Measurements from ENCODE around the gene FKBP1A.

The FKBP1A gene

GRCh38 chr20:1392693-1393506, at the start of gene FKBP1A:
FKBP1A (minus strand) TSS chr20:1393054; CDS start chr20:1392998, 56 bp downstream.
- peak; percentile 90 for DNase-seq

DNA sequence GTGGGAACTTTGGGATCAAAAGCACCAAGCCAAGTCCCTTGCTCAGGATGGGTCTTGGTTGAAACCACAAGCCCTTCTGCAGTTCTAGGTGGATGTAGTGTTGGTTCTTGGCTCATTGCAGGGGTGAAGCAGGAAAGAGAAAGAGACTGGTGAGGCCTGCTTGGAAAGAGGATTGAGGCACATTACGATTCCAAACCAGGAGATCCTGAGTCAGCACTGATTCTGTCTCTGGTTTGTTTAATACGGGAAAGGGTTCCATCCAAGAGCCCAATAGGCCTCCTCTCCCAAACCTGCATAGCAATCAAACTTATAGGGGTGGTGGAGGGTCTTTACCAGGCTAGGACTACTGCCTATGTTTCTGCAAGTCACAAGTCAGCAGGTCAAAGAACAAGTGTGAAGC, 49.5 kb upstream of the FKBP1A start:
- no peak for DNase-seq

DNA sequence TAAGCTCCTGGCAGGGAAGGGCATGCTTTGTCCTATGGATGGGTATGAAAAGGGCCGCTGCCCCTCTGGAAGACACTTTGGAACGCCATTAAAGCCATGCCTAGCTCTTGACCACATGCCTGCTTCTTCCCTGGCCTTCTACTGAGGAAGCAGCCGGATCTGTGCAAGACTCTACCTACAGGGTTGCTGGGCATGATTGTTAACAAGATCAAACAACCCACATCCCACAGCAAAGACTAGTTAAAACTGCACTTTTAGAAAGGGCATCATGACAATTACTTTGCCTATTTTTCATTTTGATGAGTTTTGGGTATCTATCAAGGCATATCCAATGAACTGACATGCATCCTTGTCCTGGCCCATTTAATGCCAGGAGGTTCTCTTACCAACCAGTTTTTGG, 48.3 kb upstream of the FKBP1A start:
- no peak for DNase-seq

- DNase-seq: no peak
These were observed 47.2 kb upstream of the FKBP1A start for GRCh38 chr20:1440024-1440423.

DNA sequence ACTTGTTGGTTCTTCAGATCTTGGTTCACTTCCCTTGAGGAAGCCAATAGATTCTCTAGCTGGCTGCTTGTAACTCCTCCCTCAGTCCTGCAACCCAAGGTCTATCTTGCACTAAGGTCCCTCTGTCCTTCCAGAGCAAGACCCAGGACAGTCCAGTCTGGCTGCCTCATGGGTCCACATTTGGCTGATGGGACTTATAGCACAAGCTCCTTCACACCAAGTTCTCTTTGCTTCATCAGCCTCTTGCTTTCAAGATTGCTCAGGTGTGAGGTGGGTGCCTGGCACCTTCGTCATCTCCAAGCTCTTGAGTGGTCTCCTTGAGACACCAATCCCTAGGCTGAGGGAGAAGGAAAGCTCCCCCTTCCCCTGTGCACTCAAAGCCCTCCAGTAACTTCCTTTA, 45.5 kb upstream of the FKBP1A start:
- DNase-seq: no peak

DNA sequence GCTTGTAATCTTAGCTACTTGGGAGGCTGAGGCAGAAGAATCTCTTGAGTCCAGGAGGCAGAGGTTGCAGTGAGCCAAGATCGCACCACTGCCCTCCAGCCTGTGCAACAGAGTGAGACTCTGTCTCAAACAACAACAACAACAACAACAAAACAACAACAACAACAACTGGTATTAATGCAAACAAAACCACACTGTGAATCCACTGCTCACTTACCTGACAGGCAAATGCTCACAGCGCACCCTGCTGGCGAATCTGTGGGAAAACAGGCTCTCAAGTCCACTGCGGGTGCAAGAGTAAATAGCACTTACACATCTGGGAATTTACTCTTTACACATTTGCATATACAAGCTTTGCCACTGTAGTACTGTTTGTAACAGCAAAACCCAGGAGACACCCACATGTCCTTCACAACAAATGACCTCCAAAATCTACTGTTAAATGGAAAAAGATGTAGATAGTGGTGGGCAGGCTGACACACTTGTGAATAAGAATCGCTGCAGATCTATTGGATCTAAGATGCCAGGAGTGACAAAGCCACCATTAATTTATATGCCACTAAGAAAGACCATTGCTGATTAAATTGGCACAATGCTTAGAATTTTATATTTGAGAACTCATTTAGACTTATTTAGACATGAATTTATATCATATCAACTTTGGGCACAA, 44.5 kb upstream of the FKBP1A start:
- DNase-seq: peak; percentile 82

- DNase-seq: no peak
These were observed 43.4 kb upstream of the FKBP1A start for GRCh38 chr20:1436263-1436662.

DNA sequence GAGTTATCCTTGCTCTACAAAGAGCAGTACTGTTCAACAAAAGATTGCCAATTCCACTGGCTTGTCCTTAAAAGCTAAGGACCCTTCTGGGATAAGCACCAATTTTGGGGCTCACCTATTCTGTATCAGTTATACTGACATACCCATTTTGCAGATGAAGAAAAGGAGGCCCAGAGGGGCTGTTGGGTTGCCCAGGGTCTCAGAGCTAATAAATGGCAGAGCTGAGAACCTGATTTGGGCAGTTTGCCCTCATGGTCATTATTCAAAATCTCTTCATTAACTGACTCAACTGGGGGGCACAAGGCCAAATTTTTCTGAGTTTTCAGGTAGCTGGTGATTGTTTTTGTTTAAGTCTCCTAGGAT, 42.5 kb upstream of the FKBP1A start:
- no peak for DNase-seq

DNA sequence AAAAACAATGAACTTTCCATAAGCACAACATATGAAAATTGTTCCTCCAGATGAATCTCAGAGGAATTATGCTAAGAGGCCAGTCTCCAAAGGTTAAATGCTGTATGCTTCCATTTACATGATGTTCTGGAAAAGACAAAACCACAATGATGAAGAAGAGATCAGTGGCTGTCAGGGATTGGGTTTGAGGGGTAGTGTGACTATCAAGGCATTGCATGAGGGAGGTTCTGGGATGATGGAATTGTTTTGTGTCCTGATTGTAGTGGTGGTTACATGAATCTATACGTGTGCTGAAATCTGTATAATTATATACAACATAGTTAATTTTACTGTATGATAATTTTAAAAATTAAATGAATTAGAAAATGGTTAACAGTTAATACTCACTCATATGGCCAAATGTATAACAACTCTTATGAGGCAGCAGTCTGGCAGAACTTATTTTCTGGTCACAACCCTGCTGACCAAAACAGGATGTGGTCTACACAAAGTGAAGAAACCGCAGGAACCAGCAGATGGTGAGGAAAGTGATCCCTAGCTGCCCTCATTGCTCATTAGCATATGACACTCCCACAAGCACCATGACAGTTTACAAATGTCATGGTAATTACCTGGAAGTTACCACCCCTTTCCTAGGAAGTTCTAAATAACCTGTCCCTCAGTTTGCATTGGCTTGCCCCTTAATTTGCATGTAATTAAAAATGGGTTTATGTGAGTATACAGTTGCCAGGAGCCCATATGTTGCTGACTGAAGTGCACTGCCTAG, 41.9 kb upstream of the FKBP1A start:
- DNase-seq: no peak

DNA sequence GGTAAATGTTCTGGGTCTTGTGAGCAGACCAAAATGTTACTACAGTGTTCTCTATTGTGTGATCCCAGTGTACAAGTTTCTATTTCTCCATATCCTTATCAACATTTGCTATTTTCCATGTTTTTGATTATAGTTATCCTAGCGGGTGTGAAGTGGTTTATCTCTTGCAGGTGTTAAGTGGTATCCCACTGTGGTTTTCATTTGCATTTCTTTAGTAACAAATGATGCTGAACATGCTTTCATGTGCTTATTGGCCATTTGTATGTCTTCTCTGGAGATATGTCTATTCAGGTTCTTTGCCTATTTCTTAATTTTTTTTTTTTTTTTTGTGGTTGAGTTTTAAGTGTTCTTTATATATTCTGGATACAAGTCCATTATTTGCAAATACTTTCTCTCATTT, 38.3 kb upstream of the FKBP1A start:
- no peak for DNase-seq

GRCh38 chr20:1430004-1430451, 37.2 kb upstream of the FKBP1A start:
- DNase-seq: no peak

GRCh38 chr20:1429143-1429728, 36.4 kb upstream of the FKBP1A start:
- no peak for DNase-seq

- DNase-seq: no peak
These were observed 34.7 kb upstream of the FKBP1A start for GRCh38 chr20:1427457-1428054.

- DNase-seq: no peak
These were observed 33.5 kb upstream of the FKBP1A start for GRCh38 chr20:1426231-1426849.

GRCh38 chr20:1424336-1424735, 31.5 kb upstream of the FKBP1A start:
- DNase-seq: no peak

DNA sequence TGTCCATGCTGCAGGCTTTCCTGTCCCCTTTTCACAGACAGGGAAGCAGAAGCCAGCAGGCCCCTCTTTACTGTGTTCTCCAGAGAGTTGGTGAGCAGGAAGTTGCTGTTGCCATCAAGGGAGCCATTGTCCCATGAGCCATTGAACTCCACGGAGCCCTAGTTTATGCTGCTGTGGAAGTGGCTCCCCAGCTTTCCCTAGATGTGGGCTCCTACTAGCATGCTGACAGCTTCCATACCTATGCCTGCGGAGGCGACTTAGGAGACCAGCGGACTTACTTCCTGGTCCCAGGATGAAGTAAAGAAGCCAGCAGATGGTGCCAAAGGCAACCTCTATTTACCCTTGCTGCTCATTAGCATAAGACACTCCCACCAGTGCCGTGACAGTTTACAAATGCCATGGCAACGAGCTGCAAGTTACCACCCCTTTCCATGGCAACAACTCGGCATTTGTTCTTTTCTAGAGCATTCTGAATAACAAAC, 30.8 kb upstream of the FKBP1A start:
- DNase-seq: no peak

GRCh38 chr20:1423206-1423605, 30.4 kb upstream of the FKBP1A start:
- no peak for DNase-seq

GRCh38 chr20:1422753-1423152, 29.9 kb upstream of the FKBP1A start:
- no peak for DNase-seq

- no peak for DNase-seq
These were observed 27.2 kb upstream of the FKBP1A start for GRCh38 chr20:1420066-1420465.

GRCh38 chr20:1418350-1418749, 25.5 kb upstream of the FKBP1A start:
- no peak for DNase-seq

- no peak for DNase-seq
These were observed 24.9 kb upstream of the FKBP1A start for GRCh38 chr20:1417790-1418189.

- no peak for DNase-seq
These were observed 24.4 kb upstream of the FKBP1A start for GRCh38 chr20:1417273-1417672.
